Measurements from ENCODE around the gene CAPZA1.
A peak's percentile ranks its signal among the peaks of the same experiment; 100 is the strongest.

Gene CAPZA1

GRCh38 chr1:112583366-112583765, 36.3 kb upstream of the CAPZA1 start:
- Mint-ChIP-seq H3K27me3 (ENCODE audit: low read depth) (no peaks in the 10 kb centered on the region), H3K36me3 (ENCODE audit: low read depth) (peaks cover 33% of the 10 kb centered on the region), H3K9me3 (peaks cover 2% of the 10 kb centered on the region), H3K27ac (peak overlapping the region in 2 of 3 experiments; percentile 53 to 72), H3K4me1 (peaks cover 10% of the 10 kb centered on the region), H3K4me3 (no peak overlapping the region)
- no peak for TF ChIP-seq CTCF (IDR thresholded peaks at IDR 0.05; ENCODE audit: unreplicated experiment in 3 of 3)

- Mint-ChIP-seq H3K9me3 (peaks cover 16% of the 10 kb centered on the region), H3K4me3 (no peak overlapping the region), H3K36me3 (ENCODE audit: low read depth) (peaks cover 56% of the 10 kb centered on the region), H3K27ac (no peak overlapping the region), H3K4me1 (no peaks in the 10 kb centered on the region), H3K27me3 (ENCODE audit: low read depth) (no peaks in the 10 kb centered on the region)
- TF ChIP-seq CTCF (IDR thresholded peaks at IDR 0.05; ENCODE audit: unreplicated experiment in 3 of 3): no peak
Observed at GRCh38 chr1:112589766-112590165, 29.9 kb upstream of the CAPZA1 start.

- H3K4me1 Mint-ChIP-seq: no peaks in the 10 kb centered on the region
- TF ChIP-seq CTCF (IDR thresholded peaks at IDR 0.05; ENCODE audit: unreplicated experiment in 3 of 3): no peak
- H3K27me3 Mint-ChIP-seq (ENCODE audit: low read depth): no peaks in the 10 kb centered on the region
- no peak overlapping the region for H3K27ac Mint-ChIP-seq
- peaks cover 36% of the 10 kb centered on the region for H3K36me3 Mint-ChIP-seq (ENCODE audit: low read depth)
- no peak overlapping the region for H3K4me3 Mint-ChIP-seq
- H3K9me3 Mint-ChIP-seq: peaks cover 6% of the 10 kb centered on the region
Observed at GRCh38 chr1:112594208-112594876, 25.3 kb upstream of the CAPZA1 start.

GRCh38 chr1:112599477-112599876, 20.2 kb upstream of the CAPZA1 start:
- Mint-ChIP-seq H3K9me3 (no peaks in the 10 kb centered on the region), H3K4me1 (no peaks in the 10 kb centered on the region), H3K36me3 (ENCODE audit: low read depth) (peaks cover 39% of the 10 kb centered on the region), H3K27ac (no peak overlapping the region), H3K27me3 (ENCODE audit: low read depth) (no peaks in the 10 kb centered on the region), H3K4me3 (no peak overlapping the region)
- TF ChIP-seq CTCF (IDR thresholded peaks at IDR 0.05; ENCODE audit: unreplicated experiment in 3 of 3): no peak

- Mint-ChIP-seq H3K9me3 (no peaks in the 10 kb centered on the region), H3K27me3 (ENCODE audit: low read depth) (no peaks in the 10 kb centered on the region), H3K4me1 (no peaks in the 10 kb centered on the region), H3K36me3 (ENCODE audit: low read depth) (peaks cover 53% of the 10 kb centered on the region), H3K27ac (no peak overlapping the region), H3K4me3 (no peak overlapping the region)
- TF ChIP-seq CTCF (IDR thresholded peaks at IDR 0.05; ENCODE audit: unreplicated experiment in 3 of 3): no peak
Observed at GRCh38 chr1:112603012-112603411, 16.6 kb upstream of the CAPZA1 start.

- Mint-ChIP-seq H3K27ac (no peak overlapping the region), H3K36me3 (ENCODE audit: low read depth) (peaks cover 58% of the 10 kb centered on the region), H3K4me1 (no peaks in the 10 kb centered on the region), H3K9me3 (no peaks in the 10 kb centered on the region), H3K27me3 (ENCODE audit: low read depth) (no peaks in the 10 kb centered on the region), H3K4me3 (no peak overlapping the region)
- no peak for TF ChIP-seq CTCF (IDR thresholded peaks at IDR 0.05; ENCODE audit: unreplicated experiment in 3 of 3)
Observed at GRCh38 chr1:112603541-112603940, 16.1 kb upstream of the CAPZA1 start.
